Esophagus muscularis mucosa (tissue), 4 donors: ENCODE data around the gene LHX2. TPM values are rescaled to one million over a fixed set of nuclear protein-coding genes. Genes with fewer than 3 reads are reported as not detected.

Source experiments
- DNase-seq: peaks from one replicate; pipeline ENCODE4 v3.0.0-alpha.2; 2017; ENCODE audit errors: extremely low spot score
- H3K27ac ChIP-seq, 4 donors: fragments of 200-600 bp; sonication (generic); replicated peaks in 1 of 4; 1 replicate in 3 of 4; 2 replicates in 1 of 4; pipeline ENCODE4 v1.5.1; 2016 to 2019; ENCODE audit warnings: mild to moderate bottlenecking in 1 of 4
- H3K27me3 ChIP-seq, 4 donors: fragments of 200-600 bp; sonication (generic); one replicate each; pipeline versions ENCODE4 v1.5.1 to v1.6.0; 2016 to 2019
- H3K36me3 ChIP-seq, 4 donors: fragments of 200-600 bp; sonication (generic); one replicate each; pipeline ENCODE4 v1.5.1; 2016 to 2019
- H3K4me1 ChIP-seq, 4 donors: fragments of 200-600 bp; sonication (generic); one replicate each; pipeline ENCODE4 v1.5.1; 2016 to 2019
- H3K4me3 ChIP-seq, 4 donors: fragments of 200-600 bp; sonication (generic); 1 replicate in 2 of 4; 2 replicates in 2 of 4; pipeline ENCODE4 v1.5.1; 2016 to 2019; ENCODE audit warnings: mild to moderate bottlenecking in 4 of 4, moderate library complexity in 1 of 4
- H3K9me3 ChIP-seq, 4 donors: fragments of 200-600 bp; sonication (generic); 1 replicate in 3 of 4; 2 replicates in 1 of 4; pipeline ENCODE4 v1.5.1; 2016 to 2019
- CTCF ChIP-seq, 3 experiments: fragments of 200-600 bp in 2 of 3; fragments of 450-650 bp in 1 of 3; sonication (generic) in 2 of 3; IDR thresholded peaks; one replicate each; pipeline ENCODE4 v1.5.1; 2017 to 2019; ENCODE audit warnings: antibody characterized with exemption in 3 of 3, mild to moderate bottlenecking in 2 of 3, moderate library complexity in 1 of 3
- EP300 ChIP-seq: sonication (generic); formaldehyde crosslinking; IDR thresholded peaks from one replicate; pipeline ENCODE4 v1.6.1; 2017; ENCODE audit warnings: antibody characterized with exemption
- POLR2A ChIP-seq: fragments of 450-650 bp; IDR thresholded peaks from one replicate; pipeline ENCODE4 v1.6.1; 2017; ENCODE audit warnings: antibody characterized with exemption, moderate library complexity, mild to moderate bottlenecking, low read depth
- POLR2AphosphoS5 ChIP-seq, 2 donors: sonication (generic); formaldehyde crosslinking; IDR thresholded peaks; one replicate each; pipeline ENCODE4 v1.6.1; 2017; ENCODE audit warnings: antibody characterized with exemption in 2 of 2
- WGBS: methylation state at CpG from one replicate; pipeline ENCODE4 v1.1.5; 2018; 5-methylcytosine and 5-hydroxymethylcytosine counted together
- intact Hi-C: fragments of 100-400 bp; cut with DNase I; formaldehyde crosslinking; loops from one replicate; pipeline ENCODE4 v1.15.1; 2023
- total RNA-seq, 4 donors: library from RNA; depleted of rRNA; stranded (reverse); fragments of >200 nt; gene quantifications; one replicate each; pipeline versions ENCODE4 v1.1.0 to v1.2.1, GENCODE V29; 2016

Gene LHX2
- total RNA-seq, 4 donors from 2014 or later, result not detected

GRCh38 chr9:124035001-124035650, 23.6 kb downstream of the LHX2 start:
- Histone ChIP-seq H3K4me1 (peaks cover 0 to 4% (median 0%) of the 10 kb centered on the region in 4 donors), H3K36me3 (no peaks in the 10 kb centered on the region), H3K9me3 (no peaks in the 10 kb centered on the region), H3K4me3 (no peak overlapping the region), H3K27me3 (peaks cover 0 to 92% (median 19%) of the 10 kb centered on the region in 4 donors), H3K27ac (no peak overlapping the region)
- intact Hi-C loops, result no loop called here
- 88% methylated on average over 12 of the region's 17 CpGs for WGBS
- DNase-seq, result no peak
- no peak for TF ChIP-seq EP300
- no peak for TF ChIP-seq CTCF (IDR thresholded peaks at IDR 0.05)
- TF ChIP-seq POLR2AphosphoS5 (IDR thresholded peaks at IDR 0.05), result no peak
- TF ChIP-seq POLR2A, result no peak

- no peaks in the 10 kb centered on the region for H3K36me3 ChIP-seq
- intact Hi-C loops, result no loop called here
- no peaks in the 10 kb centered on the region for H3K9me3 ChIP-seq
- no peak overlapping the region for H3K27ac ChIP-seq
- TF ChIP-seq EP300 (no peak), CTCF (IDR thresholded peaks at IDR 0.05) (no peak), POLR2AphosphoS5 (IDR thresholded peaks at IDR 0.05) (no peak), POLR2A (no peak)
- 87% methylated on average over 1 of the region's 1 CpG for WGBS
- DNase-seq, result no peak
- H3K4me3 ChIP-seq, result no peak overlapping the region
- H3K27me3 ChIP-seq, result peaks cover 4 to 94% (median 22%) of the 10 kb centered on the region in 4 donors
- H3K4me1 ChIP-seq, result peaks cover 9 to 18% (median 14%) of the 10 kb centered on the region in 4 donors
Measured at GRCh38 chr9:124036578-124036977, 25.0 kb downstream of the LHX2 start.

- TF ChIP-seq CTCF (IDR thresholded peaks at IDR 0.05) (no peak), POLR2A (no peak), EP300 (no peak), POLR2AphosphoS5 (IDR thresholded peaks at IDR 0.05) (no peak)
- no peak overlapping the region for H3K27ac ChIP-seq
- no peaks in the 10 kb centered on the region for H3K36me3 ChIP-seq
- no peak for DNase-seq
- H3K9me3 ChIP-seq, result no peaks in the 10 kb centered on the region
- intact Hi-C loops, result no loop called here
- no peak overlapping the region for H3K4me3 ChIP-seq
- H3K27me3 ChIP-seq, result peaks cover 4 to 94% (median 19%) of the 10 kb centered on the region in 4 donors
- 68% methylated on average over 4 of the region's 6 CpGs for WGBS
- peaks cover 10 to 23% (median 22%) of the 10 kb centered on the region in 4 donors for H3K4me1 ChIP-seq
Measured at GRCh38 chr9:124037790-124038189, 26.2 kb downstream of the LHX2 start.

- Histone ChIP-seq H3K36me3 (no peaks in the 10 kb centered on the region), H3K9me3 (no peaks in the 10 kb centered on the region), H3K4me1 (peaks cover 10 to 23% (median 22%) of the 10 kb centered on the region in 4 donors), H3K27me3 (peaks cover 4 to 98% (median 19%) of the 10 kb centered on the region in 4 donors), H3K27ac (no peak overlapping the region), H3K4me3 (no peak overlapping the region)
- WGBS, result 39% methylated on average over 6 of the region's 6 CpGs
- no peak for TF ChIP-seq POLR2A
- no peak for TF ChIP-seq EP300
- no peak for TF ChIP-seq POLR2AphosphoS5 (IDR thresholded peaks at IDR 0.05)
- no peak for TF ChIP-seq CTCF (IDR thresholded peaks at IDR 0.05)
- no peak for DNase-seq
- intact Hi-C loops, result no loop called here
Measured at GRCh38 chr9:124038239-124038638, 26.7 kb downstream of the LHX2 start.
